H1 (cell line): ENCODE measurements around the gene EXOSC10. TPM values are rescaled to one million over a fixed set of nuclear protein-coding genes. Genes with fewer than 3 reads are reported as not detected.

Experiments
- CTCF ChIA-PET: fragments of 300-600 bp; sonication (Branson Sonifier 250); formaldehyde crosslinking; loops from one replicate; lab custom pipeline; 2021; ENCODE audit not compliant: partially characterized antibody; lab: Charles Lee
- POLR2A ChIA-PET: fragments of 300-600 bp; sonication (Branson Sonifier 250); formaldehyde crosslinking; loops from one replicate; lab custom pipeline; 2021; ENCODE audit warnings: inconsistent platforms; ENCODE audit not compliant: partially characterized antibody; lab: Charles Lee
- DNase-seq, 2 experiments: peaks; one replicate each; pipeline versions ENCODE4 v3.0.0 to v3.0.0-alpha.2; 2010 to 2022; ENCODE audit warnings: low spot score in 2 of 2, low read depth in 1 of 2, mixed read lengths in 1 of 2
- FAIRE-seq: peaks from 2 replicates; lab custom pipeline; 2011; peaks lifted over from hg19 to GRCh38; lab: Jason Lieb, UNC
- H2AFZ ChIP-seq: 2 replicates; pipeline ENCODE4 v1.8.1; 2012; ENCODE audit warnings: low read length, inconsistent platforms
- H2AK5ac ChIP-seq: 2 replicates; pipeline ENCODE4 v1.6.1; 2013; ENCODE audit warnings: low read depth, low read length
- H2BK120ac ChIP-seq: replicated peaks from 2 replicates; pipeline ENCODE3; 2013; ENCODE audit warnings: low read depth, low read length, inconsistent platforms
- H2BK12ac ChIP-seq: 2 replicates; pipeline ENCODE4 v1.6.1; 2013; ENCODE audit warnings: low read depth, low read length
- H2BK15ac ChIP-seq: 2 replicates; pipeline ENCODE4 v1.6.1; 2013; ENCODE audit warnings: low read length
- H2BK20ac ChIP-seq: 2 replicates; pipeline ENCODE4 v1.6.1; 2013; ENCODE audit warnings: low read length
- H2BK5ac ChIP-seq: 2 replicates; pipeline ENCODE4 v1.6.1; 2013; ENCODE audit warnings: low read depth, low read length
- H3K14ac ChIP-seq: 2 replicates; pipeline ENCODE4 v1.6.1; 2013; ENCODE audit warnings: inconsistent platforms; ENCODE audit not compliant: insufficient read length
- H3K18ac ChIP-seq: 2 replicates; pipeline ENCODE4 v1.6.1; 2013; ENCODE audit warnings: low read length; ENCODE audit errors: extremely low read depth
- H3K23ac ChIP-seq: 2 replicates; pipeline ENCODE4 v1.6.1; 2013; ENCODE audit warnings: inconsistent platforms; ENCODE audit not compliant: insufficient read length
- H3K23me2 ChIP-seq: 2 replicates; pipeline ENCODE4 v1.6.1; 2013; ENCODE audit warnings: low read depth, low read length
- H3K27ac ChIP-seq: 2 replicates; pipeline ENCODE4 v1.6.1; 2011; ENCODE audit warnings: low read depth, low read length, inconsistent platforms
- H3K27me3 ChIP-seq, 4 experiments: replicated peaks in 1 of 4; 1 replicate in 1 of 4; 2 replicates in 3 of 4; pipeline versions ENCODE4 v1.6.1 to v1.8.1; 2011 to 2013; ENCODE audit warnings: low read length in 3 of 4, mild to moderate bottlenecking in 3 of 4, inconsistent platforms in 2 of 4, mixed read lengths in 2 of 4, moderate library complexity in 1 of 4; ENCODE audit not compliant: control insufficient read depth in 3 of 4, insufficient read depth in 3 of 4; ENCODE audit errors: extremely low read depth in 1 of 4
- H3K36me3 ChIP-seq, 4 experiments: 2 replicates each; pipeline versions ENCODE4 v1.6.1 to v1.8.1; 2011 to 2013; ENCODE audit warnings: mild to moderate bottlenecking in 4 of 4, low read length in 3 of 4, moderate library complexity in 2 of 4, control low read depth in 1 of 4, inconsistent platforms in 1 of 4; ENCODE audit not compliant: insufficient read depth in 4 of 4, control insufficient read depth in 2 of 4
- H3K4ac ChIP-seq: replicated peaks from 2 replicates; pipeline ENCODE3; 2013; ENCODE audit warnings: low read length, low read depth, mixed read lengths, inconsistent platforms; ENCODE audit not compliant: insufficient read length
- H3K4me1 ChIP-seq, 4 experiments: replicated peaks in 1 of 4; 1 replicate in 1 of 4; 2 replicates in 3 of 4; pipeline versions ENCODE4 v1.6.1 to v1.8.1; 2011 to 2013; ENCODE audit warnings: low read length in 3 of 4, inconsistent platforms in 2 of 4, mixed read lengths in 1 of 4; ENCODE audit not compliant: insufficient read depth in 4 of 4, control insufficient read depth in 3 of 4
- H3K4me2 ChIP-seq, 2 experiments: 2 replicates each; pipeline versions ENCODE4 v1.6.1 to v1.8.1; 2011 to 2013; ENCODE audit warnings: low read depth in 2 of 2, low read length in 2 of 2, control low read depth in 1 of 2, inconsistent platforms in 1 of 2, mild to moderate bottlenecking in 1 of 2; ENCODE audit not compliant: insufficient read depth in 1 of 2
- H3K4me3 ChIP-seq, 4 experiments: fragments of 200-600, 300-600 bp in 1 of 4; sonication (generic), shearing (Covaris generic), sonication (Bioruptor Twin) in 1 of 4; 2 replicates each; pipeline versions ENCODE4 v1.5.1 to v1.8.1; 2011 to 2016; ENCODE audit warnings: low read length in 4 of 4, low read depth in 3 of 4, control low read depth in 2 of 4, inconsistent platforms in 2 of 4, mild to moderate bottlenecking in 2 of 4, mixed read lengths in 1 of 4, moderate library complexity in 1 of 4; ENCODE audit not compliant: insufficient read depth in 2 of 4; ENCODE audit errors: extremely low read depth in 1 of 4
- H3K56ac ChIP-seq: replicated peaks from 2 replicates; pipeline ENCODE3; 2013; ENCODE audit warnings: low read depth, mild to moderate bottlenecking, mixed read lengths, low read length, inconsistent platforms; ENCODE audit not compliant: insufficient read length
- H3K79me1 ChIP-seq: 2 replicates; pipeline ENCODE4 v1.6.1; 2013; ENCODE audit warnings: low read depth, low read length, control low read depth
- H3K79me2 ChIP-seq, 2 experiments: 2 replicates each; pipeline versions ENCODE4 v1.6.1 to v1.8.1; 2012 to 2013; ENCODE audit warnings: low read length in 2 of 2, mild to moderate bottlenecking in 2 of 2, inconsistent platforms in 1 of 2; ENCODE audit not compliant: insufficient read depth in 2 of 2, control insufficient read depth in 1 of 2
- H3K9ac ChIP-seq, 4 experiments: replicated peaks in 1 of 4; 1 replicate in 1 of 4; 2 replicates in 3 of 4; pipeline versions ENCODE4 v1.6.1 to v1.8.1; 2011 to 2013; ENCODE audit warnings: low read depth in 3 of 4, low read length in 3 of 4, control low read depth in 2 of 4, mild to moderate bottlenecking in 2 of 4, moderate library complexity in 2 of 4, inconsistent platforms in 1 of 4; ENCODE audit errors: extremely low read depth in 1 of 4
- H3K9me3 ChIP-seq, 2 experiments: 2 replicates each; pipeline versions ENCODE4 v1.6.1 to v1.8.1; 2012 to 2013; ENCODE audit warnings: mild to moderate bottlenecking in 2 of 2, moderate library complexity in 2 of 2, control low read depth in 1 of 2, inconsistent platforms in 1 of 2, low read depth in 1 of 2, low read length in 1 of 2, mixed read lengths in 1 of 2; ENCODE audit not compliant: insufficient read depth in 2 of 2
- H4K20me1 ChIP-seq, 2 experiments: replicated peaks in 1 of 2; 2 replicates each; pipeline versions ENCODE3 to v1.8.1; 2011 to 2013; ENCODE audit warnings: inconsistent platforms in 2 of 2, low read length in 2 of 2, mild to moderate bottlenecking in 1 of 2; ENCODE audit not compliant: insufficient read depth in 2 of 2, control insufficient read depth in 1 of 2
- H4K5ac ChIP-seq: 2 replicates; pipeline ENCODE4 v1.6.1; 2013; ENCODE audit warnings: low read length, low read depth, mixed read lengths, inconsistent platforms; ENCODE audit not compliant: insufficient read length
- H4K8ac ChIP-seq: 2 replicates; pipeline ENCODE4 v1.8.0; 2013; ENCODE audit warnings: mild to moderate bottlenecking, moderate library complexity, low read length, inconsistent platforms; ENCODE audit not compliant: insufficient read depth; ENCODE audit errors: extremely low read depth
- H4K91ac ChIP-seq: replicated peaks from 2 replicates; pipeline ENCODE3; 2013; ENCODE audit warnings: low read length, mixed read lengths, inconsistent platforms; ENCODE audit not compliant: insufficient read length
- MAFK ChIP-seq: IDR thresholded peaks from 2 replicates; pipeline ENCODE4 v1.6.1; 2012; ENCODE audit warnings: low read depth, mild to moderate bottlenecking, improper control_type of control experiment, low read length
- WGBS, 2 experiments: shearing (Covaris generic) in 1 of 2; methylation state at CpG; one replicate each; pipeline versions ENCODE4 v1.1.6 to v1.1.7; 2013 to 2015; ENCODE audit warnings: low lambda C conversion rate in 2 of 2, mixed read lengths in 2 of 2, inconsistent platforms in 1 of 2, low coverage in 1 of 2, missing lambda C conversion rate in 1 of 2; ENCODE audit not compliant: insufficient replicate concordance in 2 of 2, insufficient coverage in 1 of 2, insufficient read length in 1 of 2; ENCODE audit errors: extremely low coverage in 1 of 2, missing lambda C conversion rate in 1 of 2; 5-methylcytosine and 5-hydroxymethylcytosine counted together
- polyA plus RNA-seq, 7 experiments: library from polyadenylated mRNA; depleted of rRNA in 3 of 7; stranded (reverse) in 5 of 7; unstranded in 2 of 7; fragments of >200 nt in 5 of 7; fragments of 200-250 nt in 2 of 7; gene quantifications; 1 replicate in 5 of 7; 2 replicates in 1 of 7; 4 replicates in 1 of 7; pipeline versions ENCODE4 v1.2.1 to v1.2.3, GENCODE V29; 2011 to 2013; ENCODE audit warnings: missing spikeins in 2 of 7, mixed read lengths in 2 of 7
- total RNA-seq: library from RNA; stranded (reverse); fragmentation: NEBNext Ultra II Directional; extraction: Animal tissue kit (Norgen Biotek cat#: 25700); gene quantifications from 2 replicates; pipeline ENCODE4 v1.2.1, GENCODE V29; 2021

Gene EXOSC10
- total and polyA plus RNA-seq, 2 of the 8 experiments (the other 6 are each of a cell fraction or from before 2014, with no cell fraction given) = 57.9 to 86.1 TPM

- ChIA-PET CTCF (interaction anchor here (1.4 kb wide), 1 partner anchor 92 kb away, joined by 5 read pairs; no protein-coding TSS in a partner anchor), POLR2A (no interaction called here)
- H3K27me3 ChIP-seq = no peaks in the 10 kb centered on the region
- TF ChIP-seq MAFK = no peak
Measured at GRCh38 chr1:11130406-11130805, 30.7 kb upstream of the EXOSC10 start.

More at GRCh38 chr1:11130406-11130805, 30.7 kb upstream of the EXOSC10 start:
- Histone ChIP-seq H3K56ac (no peak overlapping the region), H2BK12ac (no peak overlapping the region), H3K18ac (no peak overlapping the region), H3K4ac (no peak overlapping the region), H3K9ac (no peak overlapping the region), H3K4me2 (no peak overlapping the region), H3K14ac (no peak overlapping the region), H3K36me3 (peaks cover 38 to 85% (median 70%) of the 10 kb centered on the region in 4 experiments), H4K20me1 (peaks cover 0 to 3% of the 10 kb centered on the region in 2 experiments), H3K23me2 (no peaks in the 10 kb centered on the region), H4K8ac (peak overlapping the region; percentile 75), H3K4me1 (no peaks in the 10 kb centered on the region), H3K79me1 (no peaks in the 10 kb centered on the region; the same call in 1 of the 2 replicates), H2BK120ac (no peak overlapping the region), H4K91ac (no peak overlapping the region), H3K4me3 (no peak overlapping the region), H2BK5ac (peak overlapping the region; percentile 7; the same call in 1 of the 2 replicates), H2BK15ac (no peak overlapping the region), H2AFZ (no peak overlapping the region), H3K27ac (no peak overlapping the region), H3K9me3 (no peaks in the 10 kb centered on the region), H3K23ac (no peak overlapping the region), H2BK20ac (no peak overlapping the region), H2AK5ac (no peak overlapping the region), H4K5ac (no peak overlapping the region), H3K79me2 (no peaks in the 10 kb centered on the region)
- FAIRE-seq = no peak
- DNase-seq = no peak
- 96% methylated on average over 17 of the region's 17 CpGs; no CpG with 5 or more reads in 1 of the 2 experiments for WGBS, 2 experiments
